ENCODE results near the gene APBA2. TPM values are rescaled to one million over a fixed set of nuclear protein-coding genes. Genes with fewer than 3 reads are reported as not detected.

The APBA2 gene
- total RNA-seq, 2 experiments from 2014 or later, result not detected

GRCh38 chr15:28919201-28919635 is 33.4 kb downstream of the APBA2 start:
- Histone ChIP-seq H3K36me3 (ENCODE audit: insufficient read depth, low read length) (no peaks in the 10 kb centered on the region), H3K4me1 (ENCODE audit: insufficient read depth, low read length, poor library complexity, severe bottlenecking) (no peaks in the 10 kb centered on the region), H3K9me2 (ENCODE audit: insufficient read depth, low read length) (no peaks in the 10 kb centered on the region), H3K9me3 (ENCODE audit: low read length) (no peaks in the 10 kb centered on the region), H3K27ac (ENCODE audit: low read depth, low read length, poor library complexity, severe bottlenecking) (no peak overlapping the region), H2AFZ (ENCODE audit: low read length) (no peak overlapping the region), H3K79me2 (ENCODE audit: insufficient read depth, low read depth, low read length) (no peaks in the 10 kb centered on the region), H3K4me3 (ENCODE audit: low read depth, low read length, poor library complexity, severe bottlenecking) (no peak overlapping the region), H4K20me1 (ENCODE audit: insufficient read depth, low read length) (no peaks in the 10 kb centered on the region), H3K4me2 (ENCODE audit: low read length) (no peak overlapping the region)
- DNase-seq (ENCODE audit: low spot score), result no peak
- intact Hi-C loops (cut with micrococcal nuclease; ENCODE audit: unreplicated experiment), result no loop called here
- CTCF ChIA-PET (ENCODE audit: unreplicated experiment), result no interaction called here
- POLR2A ChIA-PET, result no interaction called here
- BruUV-seq (replicated peaks), result no TSS peak
- TF ChIP-seq EZH2phosphoT487 (IDR thresholded peaks at IDR 0.05; ENCODE audit: borderline replicate concordance, low read depth, low read length), result no peak
- TF ChIP-seq CTCF (conservative IDR thresholded peaks at IDR 0.05; ENCODE audit: low read length), result no peak

- Histone ChIP-seq H3K9me3 (ENCODE audit: low read length) (no peaks in the 10 kb centered on the region), H2AFZ (ENCODE audit: low read length) (no peak overlapping the region), H3K4me1 (ENCODE audit: insufficient read depth, low read length, poor library complexity, severe bottlenecking) (no peaks in the 10 kb centered on the region), H3K36me3 (ENCODE audit: insufficient read depth, low read length) (no peaks in the 10 kb centered on the region), H3K79me2 (ENCODE audit: insufficient read depth, low read depth, low read length) (no peaks in the 10 kb centered on the region), H3K4me2 (ENCODE audit: low read length) (no peak overlapping the region), H4K20me1 (ENCODE audit: insufficient read depth, low read length) (no peaks in the 10 kb centered on the region), H3K27ac (ENCODE audit: low read depth, low read length, poor library complexity, severe bottlenecking) (no peak overlapping the region), H3K4me3 (ENCODE audit: low read depth, low read length, poor library complexity, severe bottlenecking) (no peak overlapping the region), H3K9me2 (ENCODE audit: insufficient read depth, low read length) (no peaks in the 10 kb centered on the region)
- intact Hi-C loops (cut with micrococcal nuclease; ENCODE audit: unreplicated experiment), result no loop called here
- POLR2A ChIA-PET, result no interaction called here
- no TSS peak for BruUV-seq (replicated peaks)
- no peak for DNase-seq (ENCODE audit: low spot score)
- TF ChIP-seq CTCF (conservative IDR thresholded peaks at IDR 0.05; ENCODE audit: low read length) (no peak), EZH2phosphoT487 (IDR thresholded peaks at IDR 0.05; ENCODE audit: borderline replicate concordance, low read depth, low read length) (no peak)
- CTCF ChIA-PET (ENCODE audit: unreplicated experiment), result no interaction called here
Measured at GRCh38 chr15:28919679-28920655, 34.2 kb downstream of the APBA2 start.

GRCh38 chr15:28920781-28921331 is 35.1 kb downstream of the APBA2 start:
- POLR2A ChIA-PET, result no interaction called here

More at GRCh38 chr15:28920781-28921331, 35.1 kb downstream of the APBA2 start:
- BruUV-seq (replicated peaks), result no TSS peak
- TF ChIP-seq EZH2phosphoT487 (IDR thresholded peaks at IDR 0.05; ENCODE audit: borderline replicate concordance, low read depth, low read length) (no peak), CTCF (conservative IDR thresholded peaks at IDR 0.05; ENCODE audit: low read length) (no peak)
- no peaks in the 10 kb centered on the region for H3K4me1 ChIP-seq (ENCODE audit: insufficient read depth, low read length, poor library complexity, severe bottlenecking)
- no peak overlapping the region for H3K4me3 ChIP-seq (ENCODE audit: low read depth, low read length, poor library complexity, severe bottlenecking)
- no peaks in the 10 kb centered on the region for H3K9me3 ChIP-seq (ENCODE audit: low read length)
- DNase-seq (ENCODE audit: low spot score), result no peak
- no peaks in the 10 kb centered on the region for H3K79me2 ChIP-seq (ENCODE audit: insufficient read depth, low read depth, low read length)
- intact Hi-C loops (cut with micrococcal nuclease; ENCODE audit: unreplicated experiment), result no loop called here
- H4K20me1 ChIP-seq (ENCODE audit: insufficient read depth, low read length), result no peaks in the 10 kb centered on the region
- no peak overlapping the region for H3K4me2 ChIP-seq (ENCODE audit: low read length)
- CTCF ChIA-PET (ENCODE audit: unreplicated experiment), result no interaction called here
- H2AFZ ChIP-seq (ENCODE audit: low read length), result no peak overlapping the region
- H3K36me3 ChIP-seq (ENCODE audit: insufficient read depth, low read length), result no peaks in the 10 kb centered on the region
- H3K9me2 ChIP-seq (ENCODE audit: insufficient read depth, low read length), result no peaks in the 10 kb centered on the region
- H3K27ac ChIP-seq (ENCODE audit: low read depth, low read length, poor library complexity, severe bottlenecking), result no peak overlapping the region

All from OCI-LY7 (cell line).